ENCODE results near the gene HELZ.

- no peak for TF ChIP-seq CTCF (IDR thresholded peaks at IDR 0.05 in 2 of 3, conservative IDR thresholded peaks at IDR 0.05 in 1 of 3; ENCODE audit: borderline replicate concordance in 1 of 3, insufficient read depth in 1 of 3, low read depth in 2 of 3, low read length in 2 of 3)
- TF ChIP-seq ZNF274 (IDR thresholded peaks at IDR 0.05; ENCODE audit: low read depth, low read length), result no peak
Observed at GRCh38 chr17:67127925-67128324, 117.1 kb downstream of the HELZ start.
